Nucleus accumbens (tissue), 56 donors: Measurements from ENCODE around the gene THAP8.

ENCODE experiments used
- DNase-seq, 56 donors: peaks; one replicate each; lab custom pipeline; 2025; lab: John Stamatoyannopoulos, UW

Gene THAP8

GRCh38 chr19:36003284-36003683, 50.8 kb downstream of the THAP8 start:
- no peak for DNase-seq

GRCh38 chr19:36001605-36002004, 52.5 kb downstream of the THAP8 start:
- no peak for DNase-seq

GRCh38 chr19:35996777-35997176, 57.3 kb downstream of the THAP8 start:
- DNase-seq, result no peak

- DNase-seq, result peak; percentile 51 to 98 (median 94)
Measured at GRCh38 chr19:35995048-35995993, 58.8 kb downstream of the THAP8 start, which contains the start of gene SDHAF1. Gene SDHAF1, plus strand, starts transcription at chr19:35995188. Its CDS starts 87 bp downstream, at chr19:35995275.

- DNase-seq, result peak in 19 of 56 donors; percentile 8 to 44 (median 22)
Measured at GRCh38 chr19:35993923-35994598, 60.0 kb downstream of the THAP8 start.

- no peak for DNase-seq
Measured at GRCh38 chr19:35992907-35993765, 60.9 kb downstream of the THAP8 start.

- DNase-seq, result no peak
Measured at GRCh38 chr19:35991731-35992450, 62.2 kb downstream of the THAP8 start.

GRCh38 chr19:35990771-35991730, 63.0 kb downstream of the THAP8 start:
- DNase-seq, result no peak

- no peak for DNase-seq
Measured at GRCh38 chr19:35990156-35990555, 63.9 kb downstream of the THAP8 start.

- DNase-seq, result no peak
Measured at GRCh38 chr19:35988824-35989223, 65.3 kb downstream of the THAP8 start.

GRCh38 chr19:35987571-35987896, 66.6 kb downstream of the THAP8 start:
- no peak for DNase-seq

GRCh38 chr19:35986664-35987570, 67.2 kb downstream of the THAP8 start:
- DNase-seq, result peak in 23 of 56 donors; percentile 7 to 60 (median 27)

- DNase-seq, result no peak
Measured at GRCh38 chr19:35986111-35986510, 68.0 kb downstream of the THAP8 start.
